H9 (cell line): ENCODE data around the gene UBE2D3. TPM values are rescaled to one million over a fixed set of nuclear protein-coding genes. Genes with fewer than 3 reads are reported as not detected.

Source experiments
- DNase-seq: peaks from one replicate; pipeline ENCODE4 v3.0.0-alpha.2; 2017
- H2AFZ ChIP-seq: one replicate; pipeline ENCODE4 v1.6.1; 2013; ENCODE audit warnings: mild to moderate bottlenecking, low read length, control low read depth, moderate library complexity
- H2AK5ac ChIP-seq: 2 replicates; pipeline ENCODE4 v1.6.1; 2013; ENCODE audit warnings: low read length, control low read depth, mixed read lengths; ENCODE audit not compliant: insufficient read length
- H2BK120ac ChIP-seq: one replicate; pipeline ENCODE4 v1.6.1; 2013; ENCODE audit warnings: low read depth, mild to moderate bottlenecking, low read length, control low read depth, inconsistent platforms; ENCODE audit not compliant: poor library complexity, severe bottlenecking
- H2BK12ac ChIP-seq: 2 replicates; pipeline ENCODE4 v1.6.1; 2013; ENCODE audit warnings: low read length, control low read depth, mixed read lengths, low read depth; ENCODE audit not compliant: insufficient read length
- H2BK15ac ChIP-seq: 2 replicates; pipeline ENCODE4 v1.6.1; 2013; ENCODE audit warnings: low read depth, low read length, control low read depth
- H2BK20ac ChIP-seq: one replicate; pipeline ENCODE4 v1.6.1; 2013; ENCODE audit warnings: low read depth, mild to moderate bottlenecking, low read length, control low read depth, inconsistent platforms; ENCODE audit not compliant: poor library complexity, severe bottlenecking
- H2BK5ac ChIP-seq: 2 replicates; pipeline ENCODE4 v1.6.1; 2013; ENCODE audit warnings: low read length, control low read depth, mixed read lengths; ENCODE audit not compliant: insufficient read length
- H3K14ac ChIP-seq: 2 replicates; pipeline ENCODE4 v1.6.1; 2013; ENCODE audit warnings: low read length, control low read depth; ENCODE audit not compliant: insufficient read depth
- H3K18ac ChIP-seq: 2 replicates; pipeline ENCODE4 v1.6.1; 2013; ENCODE audit warnings: low read depth, mild to moderate bottlenecking, mixed read lengths, low read length, control low read depth; ENCODE audit not compliant: insufficient read length
- H3K23ac ChIP-seq: 2 replicates; pipeline ENCODE4 v1.6.1; 2013; ENCODE audit warnings: low read length, control low read depth, mixed read lengths, low read depth; ENCODE audit not compliant: insufficient read length
- H3K23me2 ChIP-seq: 2 replicates; pipeline ENCODE4 v1.6.1; 2013; ENCODE audit warnings: low read depth, mild to moderate bottlenecking, mixed read lengths, low read length, control low read depth; ENCODE audit not compliant: insufficient read length, poor library complexity, severe bottlenecking
- H3K27ac ChIP-seq: 2 replicates; pipeline ENCODE4 v1.5.1; 2013; ENCODE audit warnings: low read length, control low read depth, mixed read lengths, low read depth; ENCODE audit not compliant: insufficient read length
- H3K27me3 ChIP-seq: 2 replicates; pipeline ENCODE4 v1.6.1; 2013; ENCODE audit warnings: low read length, control low read depth, inconsistent platforms; ENCODE audit not compliant: insufficient read depth
- H3K4ac ChIP-seq: 2 replicates; pipeline ENCODE4 v1.6.1; 2013; ENCODE audit warnings: low read depth, mild to moderate bottlenecking, control low read depth, inconsistent platforms, low read length, moderate library complexity
- H3K4me1 ChIP-seq: 2 replicates; pipeline ENCODE4 v1.6.1; 2013; ENCODE audit warnings: low read length, control low read depth, inconsistent platforms; ENCODE audit not compliant: insufficient read depth
- H3K4me2 ChIP-seq: 2 replicates; pipeline ENCODE4 v1.6.1; 2013; ENCODE audit warnings: low read length, control low read depth, mixed read lengths; ENCODE audit not compliant: insufficient read length, insufficient read depth
- H3K56ac ChIP-seq: 2 replicates; pipeline ENCODE4 v1.6.1; 2013; ENCODE audit warnings: low read depth, mild to moderate bottlenecking, mixed read lengths, low read length, control low read depth; ENCODE audit not compliant: insufficient read length
- H3K79me1 ChIP-seq: 2 replicates; pipeline ENCODE4 v1.6.1; 2013; ENCODE audit warnings: low read depth, mild to moderate bottlenecking, moderate library complexity, low read length, control low read depth, inconsistent platforms; ENCODE audit not compliant: insufficient read depth, poor library complexity, severe bottlenecking
- H3K79me2 ChIP-seq: 2 replicates; pipeline ENCODE4 v1.6.1; 2013; ENCODE audit warnings: low read length, control low read depth, inconsistent platforms; ENCODE audit not compliant: insufficient read depth
- H3K9ac ChIP-seq: 2 replicates; pipeline ENCODE4 v1.6.1; 2013; ENCODE audit warnings: low read length, control low read depth, mixed read lengths; ENCODE audit not compliant: insufficient read length; ENCODE audit errors: extremely low read depth
- H3K9me3 ChIP-seq: one replicate; pipeline ENCODE4 v1.6.1; 2013; ENCODE audit warnings: low read depth, low read length, inconsistent platforms; ENCODE audit not compliant: control insufficient read depth
- H3T11ph ChIP-seq: one replicate; pipeline ENCODE4 v1.6.1; 2013; ENCODE audit warnings: mild to moderate bottlenecking, low read length, control low read depth, inconsistent platforms
- H4K20me1 ChIP-seq: one replicate; pipeline ENCODE4 v1.6.1; 2013; ENCODE audit not compliant: control insufficient read depth, insufficient read length, insufficient read depth
- H4K5ac ChIP-seq: 2 replicates; pipeline ENCODE4 v1.6.1; 2013; ENCODE audit warnings: low read depth, mild to moderate bottlenecking, mixed read lengths, low read length, control low read depth; ENCODE audit not compliant: insufficient read length
- H4K8ac ChIP-seq: replicated peaks from 2 replicates; pipeline ENCODE4 v1.6.1; 2013; ENCODE audit warnings: low read length, control low read depth, mixed read lengths, low read depth; ENCODE audit not compliant: insufficient read length
- H4K91ac ChIP-seq: 2 replicates; pipeline ENCODE4 v1.6.1; 2013; ENCODE audit warnings: low read depth, mild to moderate bottlenecking, moderate library complexity, mixed read lengths, low read length, control low read depth; ENCODE audit not compliant: insufficient read length
- H3K27ac Mint-ChIP-seq, 3 experiments: 2 replicates in 2 of 3; 3 replicates in 1 of 3; pipeline ENCODE4 v1.8.0; 2020 to 2021; ENCODE audit warnings: mixed read lengths in 3 of 3, mild to moderate bottlenecking in 1 of 3, moderate library complexity in 1 of 3
- H3K27me3 Mint-ChIP-seq: 2 replicates; pipeline ENCODE4 v1.8.0; 2021; ENCODE audit warnings: low read depth, mild to moderate bottlenecking, moderate library complexity, mixed read lengths
- H3K36me3 Mint-ChIP-seq, 3 experiments: 2 replicates in 2 of 3; 3 replicates in 1 of 3; pipeline ENCODE4 v1.8.0; 2020 to 2021; ENCODE audit warnings: low read depth in 3 of 3, mixed read lengths in 3 of 3; ENCODE audit not compliant: insufficient read depth in 1 of 3
- H3K4me1 Mint-ChIP-seq, 2 experiments: 2 replicates each; pipeline ENCODE4 v1.8.0; 2020; ENCODE audit warnings: mixed read lengths in 2 of 2
- H3K4me3 Mint-ChIP-seq, 2 experiments: 2 replicates in 1 of 2; 3 replicates in 1 of 2; pipeline ENCODE4 v1.8.0; 2020 to 2021; ENCODE audit warnings: mild to moderate bottlenecking in 2 of 2, mixed read lengths in 2 of 2, moderate library complexity in 1 of 2
- H3K9me3 Mint-ChIP-seq, 2 experiments: 2 replicates in 1 of 2; 3 replicates in 1 of 2; pipeline ENCODE4 v1.8.0; 2020; ENCODE audit warnings: mild to moderate bottlenecking in 2 of 2, mixed read lengths in 2 of 2, moderate library complexity in 1 of 2
- CTCF ChIP-seq: fragments of 200-600 bp; sonication (generic); conservative IDR thresholded peaks from 3 replicates; pipeline ENCODE4 v1.8.0; 2021; ENCODE audit warnings: antibody characterized with exemption, mild to moderate bottlenecking
- WGBS: extraction: QIAGEN DNeasy Blood & Tissue Kit; methylation state at CpG from one replicate; pipeline ENCODE4 v1.1.7; 2013; ENCODE audit warnings: missing lambda C conversion rate, low lambda C conversion rate, mixed read lengths; ENCODE audit not compliant: insufficient read length; ENCODE audit errors: extremely low coverage; 5-methylcytosine and 5-hydroxymethylcytosine counted together
- total RNA-seq: library from RNA; stranded (reverse); gene quantifications from 2 replicates; pipeline ENCODE4 v1.2.1, GENCODE V29; 2021

The UBE2D3 gene
- total RNA-seq, 1 experiment from 2014 or later, result 378 TPM

DNA sequence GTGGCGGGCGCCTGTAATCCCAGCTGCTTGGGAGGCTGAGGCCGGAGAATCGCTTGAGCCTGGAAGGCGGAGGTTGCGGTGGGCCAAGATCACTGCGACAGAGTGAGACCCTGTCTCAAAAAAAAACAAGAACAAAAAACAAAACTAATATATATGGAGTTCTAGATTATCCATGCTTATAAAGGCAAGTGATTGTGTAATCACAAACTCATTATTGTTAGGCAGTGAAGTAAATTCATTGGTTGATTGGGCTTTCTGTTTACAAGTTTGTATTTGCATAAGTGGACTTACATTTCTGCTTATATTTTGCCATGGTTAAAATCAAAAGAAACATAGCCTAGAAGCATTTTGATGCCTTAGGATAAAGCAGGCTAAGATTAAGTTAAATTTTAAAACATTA lies 2.5 kb upstream of the UBE2D3 start:
- H3K79me2 ChIP-seq, result peaks cover 18% of the 10 kb centered on the region; the same call in 1 of the 2 replicates
- no peaks in the 10 kb centered on the region; the same call in 1 of the 2 replicates for H3K4me1 ChIP-seq
- no peak overlapping the region for H2BK12ac ChIP-seq
- Mint-ChIP-seq H3K27ac (no peak overlapping the region; a peak in 3 of 7 replicates), H3K4me1 (peaks cover 26 to 45% of the 10 kb centered on the region in 2 experiments), H3K27me3 (no peaks in the 10 kb centered on the region), H3K9me3 (no peaks in the 10 kb centered on the region; a peak in 1 of 5 replicates), H3K36me3 (no peaks in the 10 kb centered on the region; a peak in 1 of 7 replicates), H3K4me3 (no peak overlapping the region)
- H3K9me3 ChIP-seq, result no peaks in the 10 kb centered on the region
- H3K56ac ChIP-seq, result no peak overlapping the region
- H4K20me1 ChIP-seq, result no peaks in the 10 kb centered on the region
- no peak overlapping the region for H4K91ac ChIP-seq
- no peak overlapping the region for H2BK20ac ChIP-seq
- no peak for DNase-seq
- no peak overlapping the region for H2BK5ac ChIP-seq
- no peak overlapping the region for H2BK120ac ChIP-seq
- H3K27me3 ChIP-seq, result no peaks in the 10 kb centered on the region
- no peak overlapping the region for H3K9ac ChIP-seq
- no peak overlapping the region for H3T11ph ChIP-seq
- no peak overlapping the region for H4K5ac ChIP-seq
- no peak overlapping the region for H2AK5ac ChIP-seq
- TF ChIP-seq CTCF, result no peak
- H3K79me1 ChIP-seq, result no peaks in the 10 kb centered on the region
- no peak overlapping the region for H3K18ac ChIP-seq
- H3K14ac ChIP-seq, result no peak overlapping the region
- no peak overlapping the region for H3K4ac ChIP-seq
- WGBS, result no CpG with 5 or more reads among the region's 7 CpGs
- no peaks in the 10 kb centered on the region for H3K23me2 ChIP-seq
- H3K23ac ChIP-seq, result no peak overlapping the region
- no peak overlapping the region for H4K8ac ChIP-seq
- H3K4me2 ChIP-seq, result no peak overlapping the region
- no peak overlapping the region for H3K27ac ChIP-seq
- no peak overlapping the region for H2AFZ ChIP-seq
- no peak overlapping the region for H2BK15ac ChIP-seq
